KBM-7 (cell line): ENCODE measurements around the gene MBOAT2.
"Not testable (repeated sequence)": the region's sequence is repeated elsewhere in the genome, so short reads cannot be mapped to it uniquely, and the experiment has no call there.

ENCODE experiments used
- DNase-seq: peaks from one replicate; pipeline ENCODE4 v3.0.0-alpha.2; 2015
- in situ Hi-C: fragments of 300-500 bp; cut with MboI; formaldehyde crosslinking; loops from 2 replicates; pipeline ENCODE4 v1.14.3; 2020; ENCODE audit warnings: low sequenced_read_pairs, low pct_unique_long_range_greater_than_20kb, mixed read lengths

Gene MBOAT2

DNA sequence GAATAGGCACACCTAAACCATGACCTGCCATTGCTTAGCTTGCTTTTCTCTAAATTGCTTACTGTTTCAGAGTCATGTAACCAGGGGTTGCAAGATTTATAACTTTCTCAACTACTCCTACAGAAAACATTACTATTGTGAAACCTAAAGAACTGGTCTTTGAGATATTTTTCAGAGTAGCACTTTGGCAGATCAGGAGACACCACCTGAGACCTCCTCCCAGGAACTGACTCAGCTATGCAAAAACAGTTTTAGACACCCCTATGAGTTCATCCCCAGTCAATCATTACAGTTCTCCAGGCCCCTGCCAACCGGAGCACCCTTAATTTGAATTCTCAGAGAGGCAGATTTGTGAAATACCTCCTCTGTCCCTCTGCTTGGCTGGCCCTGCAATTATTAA lies 80.3 kb downstream of the MBOAT2 start:
- DNase-seq = no peak
- in situ Hi-C loops = no loop called here

DNA sequence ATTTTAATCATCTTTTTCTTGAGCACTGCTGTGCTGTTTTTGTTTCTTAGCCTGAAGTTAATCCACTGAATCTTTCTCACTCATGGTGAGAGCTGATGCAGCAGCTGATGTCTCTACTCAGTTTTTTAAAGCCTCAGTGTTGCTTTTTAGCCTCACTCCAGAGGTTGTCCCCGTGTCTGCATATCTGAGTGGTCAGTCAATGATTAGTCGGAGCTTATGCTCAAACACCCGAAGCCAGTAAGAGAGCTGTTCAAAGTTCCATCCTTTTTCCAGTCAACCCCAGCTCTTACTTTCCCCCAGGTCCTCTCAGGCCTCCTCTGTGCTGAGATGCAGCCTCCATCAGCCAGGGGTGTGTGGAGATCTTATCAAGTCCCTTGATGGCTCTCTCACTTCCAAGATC lies 81.1 kb downstream of the MBOAT2 start:
- DNase-seq = no peak
- in situ Hi-C loops = no loop called here

DNA sequence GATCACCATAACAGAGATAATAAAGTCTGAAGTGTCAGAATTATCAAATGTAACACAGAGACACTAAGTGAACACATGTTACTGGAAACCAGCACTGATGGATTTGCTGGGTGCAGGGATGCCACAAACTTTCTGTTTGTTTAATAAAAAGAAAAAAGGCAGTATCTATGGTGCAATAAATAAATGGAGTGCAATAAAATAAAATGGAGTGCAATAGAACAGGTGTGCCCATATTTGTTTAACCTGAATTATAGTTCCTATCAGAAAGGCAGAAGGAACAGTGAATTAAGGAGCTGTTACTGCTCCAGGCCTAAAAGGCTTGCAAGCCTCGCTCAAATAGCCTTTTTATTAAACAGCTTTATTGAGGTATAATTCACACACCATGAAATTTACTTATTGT lies 85.1 kb downstream of the MBOAT2 start:
- DNase-seq = no peak
- in situ Hi-C loops = no loop called here

DNA sequence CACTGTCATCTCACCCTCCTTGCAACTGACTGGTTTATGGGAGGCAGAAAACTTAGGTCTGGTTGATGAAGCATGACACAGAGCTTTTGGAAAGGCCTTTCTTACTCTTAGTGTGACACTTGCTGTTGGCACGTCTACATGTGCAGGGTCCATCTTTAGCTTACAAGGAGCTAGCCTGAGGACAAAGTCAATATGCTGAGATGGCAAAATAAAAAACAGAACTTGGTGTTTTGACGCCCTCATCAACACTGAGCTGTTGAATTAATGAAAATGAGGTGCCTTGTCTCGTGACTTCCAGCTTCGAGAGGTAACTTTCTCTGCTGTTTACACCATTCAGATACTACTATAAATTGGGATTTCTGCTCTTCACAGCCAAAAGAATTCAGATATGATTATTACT lies 87.5 kb downstream of the MBOAT2 start:
- no peak for DNase-seq
- in situ Hi-C loops = no loop called here

DNA sequence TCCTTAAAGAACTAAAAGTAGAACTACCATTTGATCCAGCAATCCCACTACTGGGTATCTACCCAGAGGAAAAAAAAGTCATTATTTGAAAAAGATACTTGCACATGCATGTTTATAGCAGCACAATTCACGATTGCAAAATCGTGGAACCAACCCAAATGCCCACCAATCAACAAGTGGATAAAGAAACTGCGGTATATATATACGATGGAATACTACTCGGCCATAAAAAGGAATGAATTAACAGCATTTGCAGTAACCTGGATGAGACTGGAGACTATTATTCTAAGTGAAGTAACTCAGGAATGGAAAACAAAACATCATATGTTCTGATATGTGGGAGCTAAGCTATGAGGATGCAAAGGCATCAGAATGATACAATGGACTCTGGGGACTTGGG lies 89.7 kb downstream of the MBOAT2 start:
- in situ Hi-C loops, DNase-seq: not testable (repeated sequence)

DNA sequence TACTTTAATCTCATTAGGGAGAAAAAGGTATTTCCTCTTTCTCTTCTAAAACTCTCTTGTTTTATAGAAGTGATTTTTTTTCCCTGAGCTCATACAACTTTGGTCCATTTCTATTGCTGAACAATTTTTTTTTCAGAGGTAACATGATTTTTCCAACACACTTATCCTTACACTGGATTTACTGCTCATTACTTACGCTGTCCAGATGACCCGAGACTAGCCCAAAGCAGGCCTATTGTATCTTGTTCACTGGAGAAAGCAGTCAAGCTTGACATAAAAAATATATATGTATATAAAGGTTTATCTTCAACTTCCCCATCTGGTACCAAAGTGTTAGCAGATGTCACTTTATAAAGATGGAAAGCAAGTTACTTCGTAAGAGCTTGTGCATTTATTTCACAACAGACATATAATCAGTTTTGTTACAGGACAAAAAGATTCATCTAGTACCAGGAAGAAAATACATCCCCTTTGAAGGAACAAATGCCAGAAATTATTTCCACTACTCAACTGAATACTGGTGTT lies 95.7 kb downstream of the MBOAT2 start:
- in situ Hi-C loops = no loop called here

DNA sequence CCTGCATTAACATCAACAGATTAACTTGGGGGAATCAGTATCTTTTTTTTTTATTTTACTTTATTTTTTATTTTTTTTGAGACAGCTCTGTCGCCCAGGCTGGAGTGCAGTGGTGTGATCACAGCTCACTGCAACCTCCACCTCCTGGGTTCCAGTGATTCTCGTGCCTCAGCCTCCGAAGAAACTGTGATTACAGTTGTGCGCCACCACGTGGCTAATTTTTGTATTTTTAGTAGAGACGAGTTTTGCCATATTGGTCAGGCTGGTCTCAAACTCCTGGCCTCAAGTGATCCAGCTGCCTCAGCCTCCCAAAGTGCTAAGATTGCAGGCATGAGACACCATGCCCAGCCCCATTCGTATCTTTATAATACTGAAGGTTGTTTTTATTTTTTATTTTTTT lies 99.6 kb downstream of the MBOAT2 start:
- DNase-seq, in situ Hi-C loops: not testable (repeated sequence)

More for the DNA sequence above, 95.7 kb downstream of the MBOAT2 start:
- DNase-seq = no peak

DNA sequence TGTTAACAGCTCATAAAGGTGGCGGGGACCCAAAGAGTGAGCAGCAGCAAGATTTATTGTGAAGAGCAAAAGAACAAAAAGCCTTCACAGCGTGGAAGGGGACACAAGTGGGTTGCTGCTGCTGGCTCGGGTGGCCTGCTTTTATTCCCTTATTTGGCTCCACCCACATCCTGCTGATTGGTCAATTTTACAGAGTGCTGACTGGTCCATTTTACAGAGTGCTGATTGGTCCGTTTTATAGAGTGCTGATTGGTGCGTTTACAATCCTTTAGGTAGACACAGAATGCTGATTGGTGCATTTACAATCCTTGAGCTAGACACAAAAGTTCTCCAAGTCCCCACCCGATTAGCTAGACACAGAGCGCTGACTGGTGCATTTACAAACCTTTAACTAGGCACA lies 100.7 kb downstream of the MBOAT2 start:
- in situ Hi-C loops, DNase-seq: not testable (repeated sequence)

DNA sequence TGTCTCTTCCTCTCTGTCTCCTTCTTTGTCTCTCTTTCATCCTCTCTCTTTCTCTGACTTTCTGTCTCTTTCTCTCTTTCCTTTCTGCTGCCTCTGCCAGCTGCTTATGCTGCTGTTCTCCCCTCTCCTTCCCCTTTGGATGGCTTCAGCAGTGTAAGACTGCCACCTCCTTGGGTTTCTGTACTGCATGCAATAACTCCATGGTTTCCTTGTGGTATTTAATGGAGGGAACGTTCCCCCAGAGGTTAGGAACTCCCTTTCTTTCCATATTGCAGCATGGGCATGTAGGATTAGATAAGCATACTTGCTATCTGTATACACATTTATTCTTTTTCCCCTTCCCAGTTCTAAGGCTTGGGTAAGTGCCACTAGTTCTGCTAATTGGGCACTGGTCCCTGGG lies 106.3 kb downstream of the MBOAT2 start:
- DNase-seq, in situ Hi-C loops: not testable (repeated sequence)

DNA sequence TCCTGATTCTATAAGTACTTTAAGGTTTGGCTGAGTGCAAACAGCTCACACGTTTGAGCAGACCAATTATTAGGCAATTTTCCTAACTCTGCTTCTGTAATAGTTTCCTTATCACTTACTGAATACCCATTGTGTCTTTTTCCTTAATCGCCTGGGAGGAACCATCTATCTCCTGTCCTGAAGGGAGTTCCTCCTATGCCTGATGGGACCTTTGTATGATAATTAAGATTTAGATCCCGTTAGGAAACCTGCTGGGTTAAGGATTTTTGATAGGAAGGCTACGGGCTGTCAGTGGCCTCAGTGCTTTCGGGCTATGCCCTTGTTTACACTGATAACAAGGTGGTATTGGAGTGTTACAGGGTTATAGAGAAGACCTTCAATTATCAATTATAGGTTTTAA lies 106.8 kb downstream of the MBOAT2 start:
- in situ Hi-C loops, DNase-seq: not testable (repeated sequence)

DNA sequence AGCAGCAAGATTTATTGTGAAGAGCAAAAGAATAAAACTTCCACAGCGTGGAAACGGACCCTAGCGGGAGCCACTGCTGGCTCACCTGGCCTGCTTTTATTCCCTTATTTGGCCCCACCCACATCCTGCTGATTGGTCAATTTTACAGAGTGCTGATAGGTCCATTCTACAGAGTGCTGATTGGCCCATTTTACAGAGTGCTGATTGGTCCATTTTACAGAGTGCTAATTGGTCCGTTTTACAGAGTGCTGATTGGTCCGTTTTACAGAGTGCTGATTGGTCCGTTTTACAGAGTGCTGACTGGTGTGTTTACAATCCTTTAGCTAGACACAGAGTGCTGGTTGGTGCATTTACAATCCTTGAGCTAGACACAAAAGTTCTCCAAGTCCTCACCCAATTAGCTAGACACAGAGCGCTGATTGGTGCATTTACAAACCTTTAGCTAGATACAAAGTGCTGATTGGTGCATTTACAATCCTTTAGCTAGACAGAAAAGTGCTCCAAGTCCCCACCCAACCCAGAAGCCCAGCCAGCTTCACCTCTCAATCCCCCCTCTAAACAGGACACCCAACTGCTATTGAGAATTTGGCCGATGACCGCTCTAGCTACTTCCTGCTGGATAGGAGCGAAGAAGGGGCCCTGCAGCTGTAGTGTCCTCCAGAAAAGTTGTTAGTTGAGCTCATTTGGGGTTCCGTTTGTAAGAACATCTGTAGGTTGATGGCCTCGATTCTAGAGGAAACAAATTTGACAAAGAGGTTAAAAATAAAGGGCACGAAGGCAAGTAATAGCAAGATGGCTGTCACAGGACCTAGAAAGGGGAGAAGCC lies 108.2 kb downstream of the MBOAT2 start:
- in situ Hi-C loops, DNase-seq: not testable (repeated sequence)

DNA sequence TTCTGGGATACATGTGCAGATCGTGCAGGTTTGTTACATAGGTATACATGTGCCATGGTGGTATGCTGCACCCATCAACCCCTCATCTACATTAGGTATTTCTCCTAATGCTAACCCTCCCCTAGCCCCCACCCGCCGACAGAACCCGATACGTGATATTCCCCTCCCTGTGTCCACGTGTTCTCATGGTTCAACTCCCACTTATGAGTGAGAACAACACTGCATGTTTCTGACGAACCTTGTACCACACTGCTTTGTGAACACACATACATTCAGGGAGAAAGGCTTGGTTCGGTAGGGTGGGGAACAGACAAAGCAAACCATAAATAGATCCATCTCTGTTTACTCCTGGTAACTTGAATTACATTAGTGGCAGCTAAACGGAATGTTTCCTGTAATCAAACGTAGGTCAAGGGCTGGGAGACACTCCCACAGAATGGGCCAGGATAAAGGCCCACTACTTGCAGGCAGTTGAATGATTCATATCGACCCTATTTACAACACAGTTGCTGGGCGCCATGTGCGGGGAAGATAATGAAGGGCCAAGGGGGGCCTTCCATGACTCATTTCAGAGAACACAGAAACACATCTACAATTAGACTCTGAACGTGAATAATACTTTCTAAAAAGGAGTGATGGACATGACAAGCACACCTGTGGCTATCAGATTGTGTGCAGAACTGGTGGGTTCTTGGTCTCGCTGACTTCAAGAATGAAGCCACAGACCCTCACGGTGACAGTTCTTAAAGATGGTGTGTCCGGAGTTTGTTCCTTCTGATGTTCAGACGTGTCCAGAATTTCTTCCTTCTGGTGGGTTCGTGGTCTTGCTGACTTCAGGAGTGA lies 109.3 kb downstream of the MBOAT2 start:
- no peak for DNase-seq
- in situ Hi-C loops = no loop called here

DNA sequence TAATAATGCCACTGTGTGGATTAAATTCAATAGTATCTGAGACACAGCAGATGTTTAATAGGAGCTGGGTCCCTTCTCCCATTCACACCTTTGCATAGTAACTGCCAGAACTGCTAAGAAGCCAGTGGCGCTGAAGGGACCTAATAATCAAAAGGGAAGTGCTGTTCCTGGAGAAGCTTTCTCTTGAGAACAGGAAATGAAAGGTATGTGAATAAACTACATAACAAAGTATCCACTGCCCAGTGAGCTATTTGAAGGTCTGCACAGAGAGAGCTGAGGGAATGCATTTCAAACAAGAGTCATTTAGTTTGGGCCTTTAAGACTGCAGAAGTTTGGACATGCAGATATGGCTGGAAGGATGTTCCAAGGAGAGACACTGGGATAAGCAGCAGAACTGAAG lies 110.0 kb downstream of the MBOAT2 start:
- DNase-seq = no peak
- in situ Hi-C loops = no loop called here

DNA sequence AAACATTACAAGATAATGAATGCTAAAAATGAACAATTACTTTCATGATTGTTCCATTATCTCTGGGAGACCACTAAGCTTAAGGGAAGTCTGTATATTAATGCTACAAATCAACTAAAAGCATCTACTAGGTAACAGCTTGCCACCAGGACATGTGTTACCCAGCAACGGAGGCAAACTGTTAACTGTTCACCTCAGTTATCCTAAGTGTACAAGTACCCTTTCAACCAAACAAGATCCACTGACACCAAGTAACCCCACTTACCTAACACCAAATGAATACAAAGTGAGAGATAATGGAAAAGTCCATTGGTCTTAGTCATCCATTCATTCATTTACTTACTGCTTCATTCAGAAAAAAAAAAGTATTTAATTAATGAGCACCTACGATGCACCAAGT lies 111.4 kb downstream of the MBOAT2 start:
- in situ Hi-C loops = no loop called here

DNA sequence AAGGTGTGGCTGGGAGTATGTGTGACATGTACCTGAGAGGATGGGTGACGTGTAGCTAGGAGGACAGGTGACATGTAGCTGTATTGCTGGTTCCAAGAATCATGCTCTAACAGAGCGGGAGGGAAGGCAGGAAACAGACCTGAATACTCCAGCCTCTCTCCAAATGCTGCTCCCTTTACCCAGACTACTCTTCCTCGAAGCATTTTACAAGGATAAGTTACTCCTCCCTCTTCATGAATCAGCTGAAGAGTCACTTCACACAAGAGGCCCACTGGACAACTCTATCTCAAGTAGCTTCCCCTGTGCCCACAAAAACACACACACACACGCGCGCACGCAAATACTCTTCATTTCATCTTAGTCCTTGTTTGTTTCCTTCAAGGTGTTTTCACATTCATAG lies 113.5 kb downstream of the MBOAT2 start:
- in situ Hi-C loops = no loop called here
- DNase-seq = no peak

More for the DNA sequence above, 111.4 kb downstream of the MBOAT2 start:
- no peak for DNase-seq

DNA sequence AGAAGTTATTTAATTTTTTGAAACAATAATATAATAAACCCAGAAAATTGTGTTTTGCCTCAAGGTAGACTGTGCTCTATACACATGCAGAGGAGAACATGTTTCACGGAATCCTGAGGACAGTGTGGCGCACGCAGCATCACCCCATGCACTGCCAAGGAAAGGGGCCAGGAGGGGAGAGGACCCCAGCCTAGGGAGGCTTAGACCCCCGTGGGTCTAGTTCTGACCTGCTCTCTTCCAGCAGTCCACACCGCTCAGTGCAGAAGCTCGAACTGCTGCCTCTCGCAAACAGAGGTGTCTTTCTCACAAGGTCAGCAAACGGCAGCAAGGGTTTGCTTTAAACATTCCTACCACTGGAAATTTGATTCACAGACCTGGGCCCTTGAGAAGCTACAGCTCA lies 114.5 kb downstream of the MBOAT2 start:
- in situ Hi-C loops = no loop called here

DNA sequence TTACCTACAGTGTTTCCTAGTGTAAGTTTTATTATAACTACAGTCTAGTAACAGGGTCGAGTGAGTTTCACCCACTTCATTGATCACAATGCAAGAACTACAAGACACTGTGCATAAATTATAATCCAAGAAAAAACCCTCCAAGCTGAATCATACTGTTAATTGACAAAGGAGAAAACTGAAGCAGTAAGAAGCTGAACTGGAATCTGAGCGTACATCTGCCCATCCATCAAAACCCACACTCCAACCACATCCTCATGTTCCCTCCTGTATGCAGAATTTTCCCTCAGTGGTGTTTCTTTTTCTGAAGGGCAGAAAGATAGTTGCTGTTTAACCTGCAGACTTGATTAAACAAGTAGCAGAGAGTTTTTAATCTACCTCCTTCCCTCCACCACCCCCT lies 116.6 kb downstream of the MBOAT2 start:
- peak; percentile 8 for DNase-seq
- in situ Hi-C loops = no loop called here

More for the DNA sequence above, 114.5 kb downstream of the MBOAT2 start:
- no peak for DNase-seq

DNA sequence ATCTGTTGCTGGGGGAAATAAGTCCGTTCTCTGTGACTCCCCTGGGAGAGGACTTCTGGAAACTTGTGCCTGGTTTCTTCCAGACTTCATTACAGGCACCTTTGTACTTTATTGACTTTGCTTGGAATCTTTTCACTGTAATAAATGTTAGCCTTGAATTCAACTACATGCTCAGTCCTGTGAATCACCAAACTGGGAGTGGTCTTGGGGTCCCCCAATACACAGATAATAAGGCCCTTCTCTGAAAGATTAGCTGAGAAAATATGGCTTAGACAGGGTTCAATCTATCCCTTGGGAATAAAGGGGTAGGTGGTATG lies 117.3 kb downstream of the MBOAT2 start:
- no peak for DNase-seq
- in situ Hi-C loops = no loop called here

DNA sequence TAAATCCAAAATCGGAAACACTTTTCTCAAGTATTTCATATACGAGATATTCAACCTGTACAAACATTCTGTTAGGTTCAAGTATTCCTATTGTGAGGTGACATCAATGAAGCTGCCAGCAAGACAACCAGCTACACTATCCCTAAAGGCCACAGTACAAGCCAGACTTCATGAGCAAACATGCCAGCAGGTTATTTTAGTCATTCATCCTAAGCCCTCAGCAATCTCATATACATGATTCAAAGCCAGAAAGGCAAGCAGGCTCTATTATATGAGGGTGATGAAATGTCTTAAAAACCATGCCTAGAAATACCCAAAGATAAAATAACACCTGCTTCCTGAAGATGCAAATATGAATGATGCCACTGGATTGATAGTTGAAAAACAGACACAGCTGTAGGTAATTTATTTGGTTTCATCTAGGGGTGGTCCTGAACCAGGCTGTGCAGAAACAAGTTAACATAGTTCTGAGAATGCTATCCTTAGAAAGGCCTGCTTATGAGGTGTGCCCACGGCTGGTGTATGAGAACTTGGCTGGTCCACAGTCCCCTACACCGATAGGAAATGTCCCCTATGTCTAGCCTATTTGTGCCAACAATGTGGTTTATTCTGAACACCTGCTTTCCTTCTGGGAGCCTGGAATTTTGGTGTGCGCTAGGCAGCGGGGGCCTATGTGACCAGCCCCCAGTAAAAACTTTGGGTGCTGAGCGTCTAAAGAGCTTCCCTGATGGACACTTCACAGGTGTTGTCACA lies 117.9 kb downstream of the MBOAT2 start:
- in situ Hi-C loops = no loop called here
- DNase-seq = no peak

DNA sequence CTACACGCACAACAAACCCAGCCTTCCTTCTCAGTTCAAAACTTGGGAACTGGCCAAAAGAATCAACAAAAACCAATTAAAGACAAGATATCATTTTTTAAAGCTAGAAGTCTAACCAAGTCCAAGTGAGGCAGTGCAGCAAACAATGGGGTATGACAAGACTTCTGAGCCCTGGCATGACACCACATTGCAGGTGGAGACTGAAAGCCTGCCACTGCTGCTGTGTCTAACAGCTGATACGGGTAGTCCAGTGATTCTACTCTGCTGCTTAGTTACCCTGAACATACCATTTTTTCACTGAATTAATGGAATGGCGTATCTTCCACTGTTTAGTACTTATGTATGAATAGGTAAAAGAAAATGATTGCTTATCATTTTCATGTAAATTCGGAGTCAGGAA lies 118.7 kb downstream of the MBOAT2 start:
- in situ Hi-C loops = no loop called here
- no peak for DNase-seq
